Activated CD4-positive, alpha-beta memory T cell treated with anti-CD3 and anti-CD28 coated beads for 36 hours (primary cell): Measurements from ENCODE around the gene PAEP. TPM values are rescaled to one million over a fixed set of nuclear protein-coding genes. Genes with fewer than 3 reads are reported as not detected.
"Not testable (repeated sequence)": the region's sequence is repeated elsewhere in the genome, so short reads cannot be mapped to it uniquely, and the experiment has no call there.

Experiments used
- CTCF ChIA-PET: fragments of 350-600 bp; sonication (Branson Sonifier 250); formaldehyde crosslinking; loops from one replicate; lab custom pipeline; 2021; ENCODE audit warnings: antibody characterized with exemption, inconsistent platforms; lab: Charles Lee
- POLR2A ChIA-PET: fragments of 350-600 bp; sonication (Branson Sonifier 250); formaldehyde crosslinking; loops from one replicate; lab custom pipeline; 2021; ENCODE audit warnings: antibody characterized with exemption; lab: Charles Lee
- DNase-seq: peaks from one replicate; pipeline ENCODE4 v3.0.0-alpha.2; 2020
- H3K27ac Mint-ChIP-seq: one replicate; pipeline ENCODE4 v1.8.0; 2021; ENCODE audit warnings: mixed read lengths
- H3K27me3 Mint-ChIP-seq: one replicate; pipeline ENCODE4 v1.8.0; 2021; ENCODE audit warnings: mixed read lengths
- H3K36me3 Mint-ChIP-seq: one replicate; pipeline ENCODE4 v1.8.0; 2021; ENCODE audit warnings: mixed read lengths
- H3K4me1 Mint-ChIP-seq: one replicate; pipeline ENCODE4 v1.8.0; 2021; ENCODE audit warnings: low read depth, mixed read lengths
- H3K4me3 Mint-ChIP-seq: one replicate; pipeline ENCODE4 v1.8.0; 2021; ENCODE audit warnings: mild to moderate bottlenecking, mixed read lengths
- H3K9me3 Mint-ChIP-seq: one replicate; pipeline ENCODE4 v1.8.0; 2021; ENCODE audit warnings: mixed read lengths
- intact Hi-C: fragments of 100-400 bp; cut with micrococcal nuclease; formaldehyde crosslinking; loops from one replicate; pipeline ENCODE4 v1.15.1; 2023
- total RNA-seq, 2 experiments: library from RNA; stranded (reverse); gene quantifications; one replicate each; pipeline ENCODE4 v1.2.3, GENCODE V29; 2021

PAEP gene
- not detected for total RNA-seq

- no peak within 1 kb of the TSS for H3K27ac Mint-ChIP-seq
- ChIA-PET CTCF (no interaction called here), POLR2A (no interaction called here)
- H3K36me3 Mint-ChIP-seq, result no peaks in the 10 kb centered on the region
- intact Hi-C loops, result no loop called here
- DNase-seq, result no peak
- H3K9me3 Mint-ChIP-seq, result no peaks in the 10 kb centered on the region
- H3K4me3 Mint-ChIP-seq, result no peak within 1 kb of the TSS
- H3K27me3 Mint-ChIP-seq, result peaks cover 6% of the 10 kb centered on the region
- H3K4me1 Mint-ChIP-seq, result no peaks in the 10 kb centered on the region
These were observed at the start of gene PAEP for GRCh38 chr9:135561391-135562234. Gene PAEP (plus strand): TSS chr9:135561756.

GRCh38 chr9:135512241-135512603, 49.3 kb upstream of the PAEP start:
- Mint-ChIP-seq H3K9me3 (peaks cover 17% of the 10 kb centered on the region), H3K27ac (no peak overlapping the region), H3K4me3 (no peak overlapping the region), H3K4me1 (peaks cover 5% of the 10 kb centered on the region), H3K27me3 (no peaks in the 10 kb centered on the region), H3K36me3 (peaks cover 2% of the 10 kb centered on the region)
- ChIA-PET POLR2A (no interaction called here), CTCF (no interaction called here)
- no peak for DNase-seq
- intact Hi-C loops, result no loop called here

GRCh38 chr9:135512904-135513303, 48.7 kb upstream of the PAEP start:
- ChIA-PET POLR2A (no interaction called here), CTCF (no interaction called here)
- peaks cover 2% of the 10 kb centered on the region for H3K36me3 Mint-ChIP-seq
- H3K4me1 Mint-ChIP-seq, result peaks cover 5% of the 10 kb centered on the region
- peak; percentile 3 for DNase-seq
- H3K27me3 Mint-ChIP-seq, result peaks cover 1% of the 10 kb centered on the region
- intact Hi-C loops, result no loop called here
- no peak overlapping the region for H3K27ac Mint-ChIP-seq
- H3K4me3 Mint-ChIP-seq, result no peak overlapping the region
- H3K9me3 Mint-ChIP-seq, result peaks cover 15% of the 10 kb centered on the region

- peaks cover 12% of the 10 kb centered on the region for H3K9me3 Mint-ChIP-seq
- ChIA-PET POLR2A (no interaction called here), CTCF (no interaction called here)
- H3K36me3 Mint-ChIP-seq, result peaks cover 2% of the 10 kb centered on the region
- no peak overlapping the region for H3K4me3 Mint-ChIP-seq
- no peak overlapping the region for H3K27ac Mint-ChIP-seq
- intact Hi-C loops, result no loop called here
- H3K27me3 Mint-ChIP-seq, result peaks cover 1% of the 10 kb centered on the region
- peaks cover 5% of the 10 kb centered on the region for H3K4me1 Mint-ChIP-seq
- peak; percentile 4 for DNase-seq
These were observed 48.2 kb upstream of the PAEP start for GRCh38 chr9:135513351-135513846.

GRCh38 chr9:135513906-135514305, 47.6 kb upstream of the PAEP start:
- H3K4me3 Mint-ChIP-seq, POLR2A ChIA-PET, DNase-seq, H3K9me3 Mint-ChIP-seq, H3K4me1 Mint-ChIP-seq, CTCF ChIA-PET, H3K27me3 Mint-ChIP-seq, intact Hi-C loops, H3K27ac Mint-ChIP-seq, H3K36me3 Mint-ChIP-seq: not testable (repeated sequence)

- intact Hi-C loops, result no loop called here
- Mint-ChIP-seq H3K9me3 (peaks cover 1% of the 10 kb centered on the region), H3K36me3 (no peaks in the 10 kb centered on the region), H3K4me1 (peaks cover 5% of the 10 kb centered on the region), H3K4me3 (no peak overlapping the region), H3K27ac (no peak overlapping the region), H3K27me3 (peaks cover 1% of the 10 kb centered on the region)
- no peak for DNase-seq
- CTCF ChIA-PET, result no interaction called here
- POLR2A ChIA-PET, result no interaction called here
These were observed 47.0 kb upstream of the PAEP start for GRCh38 chr9:135514342-135515082.

- ChIA-PET POLR2A (no interaction called here), CTCF (no interaction called here)
These were observed 46.2 kb upstream of the PAEP start for GRCh38 chr9:135515083-135515951.

GRCh38 chr9:135516132-135516860, 45.3 kb upstream of the PAEP start:
- H3K9me3 Mint-ChIP-seq, result no peaks in the 10 kb centered on the region
- intact Hi-C loops, result no loop called here
- no peak overlapping the region for H3K4me3 Mint-ChIP-seq
- H3K27me3 Mint-ChIP-seq, result peaks cover 1% of the 10 kb centered on the region
- H3K27ac Mint-ChIP-seq, result no peak overlapping the region
- no peaks in the 10 kb centered on the region for H3K36me3 Mint-ChIP-seq
- ChIA-PET CTCF (no interaction called here), POLR2A (no interaction called here)
- peaks cover 5% of the 10 kb centered on the region for H3K4me1 Mint-ChIP-seq
- DNase-seq, result peak; percentile 42

More at GRCh38 chr9:135515083-135515951, 46.2 kb upstream of the PAEP start:
- H3K27me3 Mint-ChIP-seq, result peaks cover 1% of the 10 kb centered on the region
- no peaks in the 10 kb centered on the region for H3K36me3 Mint-ChIP-seq
- peaks cover 5% of the 10 kb centered on the region for H3K4me1 Mint-ChIP-seq
- H3K9me3 Mint-ChIP-seq, result no peaks in the 10 kb centered on the region
- H3K4me3 Mint-ChIP-seq, result no peak overlapping the region
- H3K27ac Mint-ChIP-seq, result no peak overlapping the region
- intact Hi-C loops, result no loop called here
- no peak for DNase-seq

GRCh38 chr9:135517407-135517822, 44.1 kb upstream of the PAEP start:
- Mint-ChIP-seq H3K27ac (no peak overlapping the region), H3K27me3 (peaks cover 1% of the 10 kb centered on the region), H3K4me1 (no peaks in the 10 kb centered on the region), H3K4me3 (no peak overlapping the region), H3K36me3 (no peaks in the 10 kb centered on the region), H3K9me3 (no peaks in the 10 kb centered on the region)
- ChIA-PET POLR2A (no interaction called here), CTCF (interaction anchor here (1.2 kb wide), 1 partner anchor 13 kb away, joined by 4 read pairs; no protein-coding TSS in a partner anchor)
- intact Hi-C loops, result no loop called here
- DNase-seq, result no peak

- no peak for DNase-seq
- intact Hi-C loops, result no loop called here
- H3K4me1 Mint-ChIP-seq, result no peaks in the 10 kb centered on the region
- H3K27ac Mint-ChIP-seq, result no peak overlapping the region
- CTCF ChIA-PET, result no interaction called here
- H3K9me3 Mint-ChIP-seq, result no peaks in the 10 kb centered on the region
- peaks cover 1% of the 10 kb centered on the region for H3K27me3 Mint-ChIP-seq
- POLR2A ChIA-PET, result no interaction called here
- H3K4me3 Mint-ChIP-seq, result no peak overlapping the region
- no peaks in the 10 kb centered on the region for H3K36me3 Mint-ChIP-seq
These were observed 42.2 kb upstream of the PAEP start for GRCh38 chr9:135519179-135519971.
